GM12801 (cell line): ENCODE data around the gene FARS2.

Experiments
- CTCF ChIP-seq: IDR thresholded peaks from one replicate; pipeline ENCODE4 v1.5.1; 2011; ENCODE audit warnings: control low read depth; ENCODE audit not compliant: insufficient read length; ENCODE audit errors: extremely low read depth

The FARS2 gene

GRCh38 chr6:5663739-5664138 lies 402.4 kb downstream of the FARS2 start:
- no peak for TF ChIP-seq CTCF

GRCh38 chr6:5664149-5664548 lies 402.8 kb downstream of the FARS2 start:
- no peak for TF ChIP-seq CTCF

- TF ChIP-seq CTCF = no peak
These were observed 403.9 kb downstream of the FARS2 start for GRCh38 chr6:5665173-5665572.

GRCh38 chr6:5665667-5666066 lies 404.4 kb downstream of the FARS2 start:
- no peak for TF ChIP-seq CTCF

- no peak for TF ChIP-seq CTCF
These were observed 405.4 kb downstream of the FARS2 start for GRCh38 chr6:5666695-5667094.

DNA sequence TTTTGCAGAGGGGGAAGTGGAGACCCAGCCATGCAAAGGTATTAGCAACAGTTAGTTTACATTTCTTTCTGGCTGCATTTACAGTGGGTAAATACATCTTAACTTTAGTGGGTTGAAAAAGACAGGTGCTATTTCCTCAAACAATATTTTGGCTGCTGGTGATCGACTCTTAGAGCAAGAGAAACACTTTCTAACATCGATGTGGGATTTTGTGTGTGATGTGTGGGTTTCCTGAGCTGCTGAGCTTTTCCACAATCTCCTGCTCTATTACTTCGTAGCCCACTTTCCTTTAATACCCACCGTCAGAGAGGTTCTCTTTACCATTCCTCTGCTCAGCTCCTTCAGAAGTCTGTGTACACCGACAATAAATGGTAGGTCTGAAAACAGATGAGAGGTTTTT lies 406.4 kb downstream of the FARS2 start:
- TF ChIP-seq CTCF = no peak

DNA sequence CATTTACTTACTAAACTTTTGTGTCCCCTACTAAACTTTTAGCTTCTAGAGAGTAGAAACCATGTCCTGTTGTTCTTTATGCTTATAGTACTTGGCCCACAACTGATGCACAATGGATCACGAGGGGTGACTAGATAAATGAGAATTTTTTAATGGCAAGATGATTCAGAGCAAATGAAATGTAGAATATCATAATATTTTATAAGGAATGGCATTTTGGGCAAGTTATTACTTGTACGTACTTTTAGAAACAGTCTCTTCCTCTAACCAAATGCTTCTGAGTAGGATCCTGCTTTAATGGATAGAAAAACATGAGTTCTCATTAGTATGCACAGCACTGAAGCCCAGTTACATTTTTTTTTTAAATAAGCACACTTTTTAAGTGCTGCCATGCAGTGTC lies 409.1 kb downstream of the FARS2 start:
- no peak for TF ChIP-seq CTCF
